ENCODE data around the gene MBD2. TPM values are rescaled to one million over a fixed set of nuclear protein-coding genes. Genes with fewer than 3 reads are reported as not detected.

MBD2 gene
- total RNA-seq, 1 donor from 2014 or later = 40.4 TPM

DNA sequence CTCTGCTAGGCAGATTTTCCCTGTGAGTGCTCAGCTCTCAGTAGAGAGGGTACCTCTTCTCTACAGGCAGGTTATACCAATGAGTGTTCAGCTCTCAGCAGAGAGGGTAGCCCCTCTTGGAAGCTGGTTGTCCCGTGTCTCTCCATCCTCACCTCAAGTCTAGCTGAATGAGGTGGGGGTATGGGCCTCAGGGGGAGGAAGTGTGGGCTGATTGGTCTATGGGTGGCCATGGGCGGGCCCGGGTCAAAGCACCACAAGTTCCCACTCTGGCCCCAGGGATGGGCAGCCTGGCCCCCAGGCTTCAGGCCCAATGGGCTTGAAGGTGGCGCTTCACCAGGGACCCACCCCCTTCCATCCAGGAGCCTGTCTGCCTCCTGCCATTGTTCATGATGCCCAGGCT is 17.0 kb upstream of the MBD2 start:
- no peak for TF ChIP-seq CTCF (IDR thresholded peaks at IDR 0.05; ENCODE audit: unreplicated experiment)
- no peaks in the 10 kb centered on the region for H3K27me3 Mint-ChIP-seq
- H3K4me1 Mint-ChIP-seq (ENCODE audit: low read depth) = peaks cover 1% of the 10 kb centered on the region
- H3K36me3 Mint-ChIP-seq (ENCODE audit: insufficient read depth) = no peaks in the 10 kb centered on the region
- H3K4me3 Mint-ChIP-seq (ENCODE audit: low read depth) = no peak overlapping the region
- H3K27ac Mint-ChIP-seq = no peak overlapping the region
- H3K9me3 Mint-ChIP-seq (ENCODE audit: low read depth) = no peaks in the 10 kb centered on the region
- no peak for DNase-seq (ENCODE audit: low spot score, unreplicated experiment)

DNA sequence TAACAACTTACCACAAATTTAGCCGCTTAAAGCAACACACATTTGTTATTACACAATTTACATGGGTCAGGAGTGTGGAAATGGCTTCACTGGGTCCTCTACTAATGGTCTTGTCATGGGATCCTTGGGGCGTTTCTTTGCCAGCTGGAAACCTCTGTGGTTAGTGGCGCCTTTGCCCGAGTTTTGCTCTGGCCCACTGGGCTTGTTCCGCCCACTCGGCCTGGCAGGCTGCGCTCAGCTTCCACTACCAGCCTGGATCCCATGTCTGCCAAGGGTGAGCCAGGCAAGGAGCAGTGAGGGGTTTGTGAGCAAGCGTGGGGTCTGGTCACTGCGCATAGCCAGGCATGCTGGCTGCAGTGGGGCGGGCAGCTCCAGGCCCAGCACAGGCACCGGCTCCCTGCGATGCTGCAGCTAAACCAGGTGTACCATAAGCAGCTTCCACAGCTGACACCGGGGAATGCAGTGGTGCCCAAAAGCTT is 16.2 kb upstream of the MBD2 start:
- Mint-ChIP-seq H3K27ac (no peak overlapping the region), H3K36me3 (ENCODE audit: insufficient read depth) (no peaks in the 10 kb centered on the region), H3K4me3 (ENCODE audit: low read depth) (no peak overlapping the region), H3K4me1 (ENCODE audit: low read depth) (peaks cover 4% of the 10 kb centered on the region), H3K27me3 (no peaks in the 10 kb centered on the region), H3K9me3 (ENCODE audit: low read depth) (no peaks in the 10 kb centered on the region)
- no peak for DNase-seq (ENCODE audit: low spot score, unreplicated experiment)
- TF ChIP-seq CTCF (IDR thresholded peaks at IDR 0.05; ENCODE audit: unreplicated experiment) = no peak

DNA sequence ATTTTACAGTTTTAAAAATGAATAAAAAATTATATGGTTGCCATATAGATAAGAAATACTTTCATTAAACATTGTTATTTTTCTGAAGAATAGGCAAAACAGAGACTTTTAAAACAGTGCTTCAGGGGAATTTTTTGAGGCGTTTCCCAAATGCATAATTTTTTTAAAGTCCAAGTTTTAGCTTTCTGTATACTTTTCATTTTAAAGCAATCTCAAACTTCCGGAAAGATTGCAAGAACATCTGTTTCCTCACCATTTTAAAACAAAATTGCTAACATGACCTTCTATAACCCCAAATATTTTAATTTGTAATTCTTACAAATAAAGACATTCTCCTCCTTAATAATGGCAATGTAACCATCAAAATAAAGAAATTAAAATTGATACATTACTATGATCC is 15.1 kb upstream of the MBD2 start:
- Mint-ChIP-seq H3K27ac (no peak overlapping the region), H3K4me1 (ENCODE audit: low read depth) (peaks cover 5% of the 10 kb centered on the region), H3K36me3 (ENCODE audit: insufficient read depth) (no peaks in the 10 kb centered on the region), H3K9me3 (ENCODE audit: low read depth) (no peaks in the 10 kb centered on the region), H3K27me3 (no peaks in the 10 kb centered on the region), H3K4me3 (ENCODE audit: low read depth) (no peak overlapping the region)
- no peak for DNase-seq (ENCODE audit: low spot score, unreplicated experiment)
- TF ChIP-seq CTCF (IDR thresholded peaks at IDR 0.05; ENCODE audit: unreplicated experiment) = no peak

DNA sequence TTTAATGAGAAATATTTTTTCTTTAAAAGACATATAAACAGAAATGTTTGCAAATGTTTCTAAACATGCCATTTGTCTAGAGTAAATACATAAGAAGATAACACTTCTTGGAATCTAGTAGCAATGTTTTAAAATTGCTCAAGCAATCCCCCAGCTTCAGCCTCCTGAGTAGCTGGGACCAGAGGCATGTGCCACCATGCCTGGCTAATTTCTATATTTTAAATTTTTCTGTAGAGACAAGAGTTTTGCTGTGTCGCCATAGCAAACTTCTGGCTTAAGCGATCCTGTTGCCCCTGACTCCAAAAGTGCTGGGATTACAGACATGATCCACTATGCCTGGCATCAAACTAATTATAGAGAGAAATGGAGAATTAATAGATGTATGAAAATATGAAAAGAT is 14.6 kb upstream of the MBD2 start:
- no peak for DNase-seq (ENCODE audit: low spot score, unreplicated experiment)
- TF ChIP-seq CTCF (IDR thresholded peaks at IDR 0.05; ENCODE audit: unreplicated experiment) = no peak
- Mint-ChIP-seq H3K9me3 (ENCODE audit: low read depth) (no peaks in the 10 kb centered on the region), H3K36me3 (ENCODE audit: insufficient read depth) (no peaks in the 10 kb centered on the region), H3K4me3 (ENCODE audit: low read depth) (no peak overlapping the region), H3K4me1 (ENCODE audit: low read depth) (peaks cover 5% of the 10 kb centered on the region), H3K27ac (no peak overlapping the region), H3K27me3 (no peaks in the 10 kb centered on the region)

DNA sequence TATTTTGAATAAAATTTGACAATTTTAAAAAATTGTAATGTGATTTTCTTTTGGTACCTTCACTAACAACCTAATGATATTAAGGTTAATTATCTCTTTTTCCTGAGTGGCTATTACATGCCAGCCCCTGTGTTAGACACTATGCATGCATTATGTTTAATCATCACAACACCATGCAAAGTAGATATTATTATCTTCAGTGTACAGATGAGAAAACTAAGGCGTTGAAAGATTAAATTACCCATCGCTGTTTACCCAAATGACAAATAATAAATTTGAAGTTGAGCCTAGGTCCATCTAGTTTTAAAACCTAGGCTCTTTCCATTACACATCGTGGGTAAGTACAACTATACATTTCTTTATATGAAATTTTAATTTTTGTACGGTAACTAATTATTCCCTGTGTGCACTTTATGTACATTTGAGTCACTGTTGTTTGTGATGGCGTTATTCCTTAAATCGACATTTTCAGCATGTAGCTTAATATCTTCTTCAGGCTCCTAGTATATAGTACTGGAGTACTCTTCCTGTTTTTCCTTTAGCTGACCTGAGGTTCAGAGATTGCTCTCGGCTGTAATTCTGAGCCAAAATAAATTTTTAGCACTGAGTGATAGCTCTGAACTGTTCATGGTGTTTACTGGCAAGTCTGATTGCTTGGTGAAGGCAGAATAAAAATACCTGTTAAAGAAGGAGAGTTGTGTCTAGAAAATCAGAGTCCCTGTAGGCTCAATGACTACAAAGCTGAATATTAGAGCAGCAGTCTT is 13.9 kb upstream of the MBD2 start:
- Mint-ChIP-seq H3K27me3 (no peaks in the 10 kb centered on the region), H3K9me3 (ENCODE audit: low read depth) (no peaks in the 10 kb centered on the region), H3K4me1 (ENCODE audit: low read depth) (peaks cover 5% of the 10 kb centered on the region), H3K27ac (no peak overlapping the region), H3K4me3 (ENCODE audit: low read depth) (no peak overlapping the region), H3K36me3 (ENCODE audit: insufficient read depth) (no peaks in the 10 kb centered on the region)
- no peak for DNase-seq (ENCODE audit: low spot score, unreplicated experiment)
- no peak for TF ChIP-seq CTCF (IDR thresholded peaks at IDR 0.05; ENCODE audit: unreplicated experiment)
